ENCODE results near the gene SORCS1. TPM values are rescaled to one million over a fixed set of nuclear protein-coding genes. Genes with fewer than 3 reads are reported as not detected.

The SORCS1 gene
- total RNA-seq, 1 donor from 2014 or later = 0.23 TPM

DNA sequence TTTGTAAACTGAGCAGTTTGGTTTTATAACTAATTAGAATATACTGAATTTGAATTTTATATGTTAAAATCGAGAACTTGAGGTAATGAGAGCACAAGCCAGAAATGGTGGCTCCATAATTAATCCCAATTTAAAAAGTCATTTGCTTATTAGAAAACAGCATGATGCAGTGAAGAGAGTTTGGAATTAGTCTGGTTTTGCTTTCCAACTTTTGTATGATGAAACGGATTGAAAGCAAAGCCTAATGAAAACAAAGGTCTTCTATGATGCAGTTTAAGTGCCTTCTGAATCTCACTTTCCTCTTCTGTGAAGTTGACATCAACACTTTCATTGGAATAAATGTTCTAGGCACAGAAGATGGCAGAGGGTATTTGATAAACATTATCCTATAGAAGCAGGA, 89.4 kb downstream of the SORCS1 start:
- intact Hi-C loops (cut with DNase I) = no loop called here
- H3K4me1 ChIP-seq = no peaks in the 10 kb centered on the region
- no peaks in the 10 kb centered on the region for H3K36me3 ChIP-seq
- H3K4me3 ChIP-seq = no peak overlapping the region
- DNase-seq (no peak), ATAC-seq (no peak)
- no peaks in the 10 kb centered on the region for H3K27me3 ChIP-seq
- no peak overlapping the region for H3K27ac ChIP-seq
- H3K9me3 ChIP-seq = no peaks in the 10 kb centered on the region
- TF ChIP-seq CTCF (IDR thresholded peaks at IDR 0.05) = no peak

DNA sequence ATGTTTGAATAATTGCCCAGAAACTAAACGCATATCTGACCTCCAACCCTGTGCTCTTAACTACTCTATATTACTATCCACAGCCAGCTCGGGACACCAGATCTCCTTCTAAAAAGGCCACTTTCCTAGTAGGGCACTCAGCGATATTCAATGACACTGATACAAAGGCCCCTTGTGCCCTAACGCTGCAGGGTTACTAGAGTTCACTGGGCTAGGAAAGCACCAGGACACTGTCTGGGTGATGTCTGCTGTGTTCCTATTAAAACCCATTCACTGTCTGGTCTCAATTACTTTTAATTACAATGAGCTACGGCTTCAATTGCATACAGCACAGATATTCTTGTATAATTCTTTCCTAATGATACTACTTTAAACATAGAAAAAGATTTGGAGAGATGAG, 91.7 kb downstream of the SORCS1 start:
- ATAC-seq (no peak), DNase-seq (no peak)
- Histone ChIP-seq H3K4me3 (no peak overlapping the region), H3K9me3 (no peaks in the 10 kb centered on the region), H3K27me3 (no peaks in the 10 kb centered on the region), H3K4me1 (no peaks in the 10 kb centered on the region), H3K27ac (no peak overlapping the region), H3K36me3 (no peaks in the 10 kb centered on the region)
- intact Hi-C loops (cut with DNase I) = no loop called here
- no peak for TF ChIP-seq CTCF (IDR thresholded peaks at IDR 0.05)

- Histone ChIP-seq H3K36me3 (no peaks in the 10 kb centered on the region), H3K4me1 (no peaks in the 10 kb centered on the region), H3K4me3 (no peak overlapping the region), H3K27me3 (no peaks in the 10 kb centered on the region), H3K9me3 (no peaks in the 10 kb centered on the region), H3K27ac (no peak overlapping the region)
- ATAC-seq (no peak), DNase-seq (no peak)
- intact Hi-C loops (cut with DNase I) = no loop called here
- no peak for TF ChIP-seq CTCF (IDR thresholded peaks at IDR 0.05)
Observed at GRCh38 chr10:107072028-107072427, 92.5 kb downstream of the SORCS1 start.

DNA sequence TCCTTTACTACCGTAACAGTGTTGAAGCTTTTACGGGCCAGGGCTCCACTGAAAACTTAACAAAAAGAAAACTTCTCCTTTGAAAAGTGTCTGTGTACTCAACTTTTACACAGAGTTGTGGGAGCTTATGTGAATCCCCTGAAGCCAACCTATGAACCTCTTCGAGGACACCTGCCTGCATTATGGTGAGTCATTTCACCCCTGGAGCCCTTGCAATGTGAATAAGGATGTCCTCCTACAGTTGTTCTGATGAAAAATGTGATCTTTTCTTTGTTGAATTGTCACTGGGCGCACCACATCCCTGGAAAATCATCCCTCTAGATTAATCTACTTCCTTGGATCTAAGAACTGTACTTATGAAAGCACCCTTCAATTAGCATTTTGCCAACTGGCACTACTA, 93.2 kb downstream of the SORCS1 start:
- ATAC-seq (no peak), DNase-seq (no peak)
- Histone ChIP-seq H3K27ac (no peak overlapping the region), H3K36me3 (no peaks in the 10 kb centered on the region), H3K27me3 (no peaks in the 10 kb centered on the region), H3K4me1 (no peaks in the 10 kb centered on the region), H3K9me3 (no peaks in the 10 kb centered on the region), H3K4me3 (no peak overlapping the region)
- intact Hi-C loops (cut with DNase I) = no loop called here
- TF ChIP-seq CTCF (IDR thresholded peaks at IDR 0.05) = no peak

- intact Hi-C loops (cut with DNase I) = no loop called here
- no peaks in the 10 kb centered on the region for H3K36me3 ChIP-seq
- ATAC-seq (no peak), DNase-seq (no peak)
- H3K9me3 ChIP-seq = no peaks in the 10 kb centered on the region
- no peak overlapping the region for H3K4me3 ChIP-seq
- H3K4me1 ChIP-seq = no peaks in the 10 kb centered on the region
- no peak overlapping the region for H3K27ac ChIP-seq
- TF ChIP-seq CTCF (IDR thresholded peaks at IDR 0.05) = no peak
- no peaks in the 10 kb centered on the region for H3K27me3 ChIP-seq
Observed at GRCh38 chr10:107067843-107068242, 96.7 kb downstream of the SORCS1 start.

- Histone ChIP-seq H3K27me3 (no peaks in the 10 kb centered on the region), H3K9me3 (no peaks in the 10 kb centered on the region), H3K27ac (no peak overlapping the region), H3K36me3 (no peaks in the 10 kb centered on the region), H3K4me1 (no peaks in the 10 kb centered on the region), H3K4me3 (no peak overlapping the region)
- DNase-seq = no peak
- ATAC-seq = no peak
- no peak for TF ChIP-seq CTCF (IDR thresholded peaks at IDR 0.05)
- intact Hi-C loops (cut with DNase I) = no loop called here
Observed at GRCh38 chr10:107064075-107064474, 100.4 kb downstream of the SORCS1 start.
